Measurements from ENCODE around the gene VASP. TPM values are rescaled to one million over a fixed set of nuclear protein-coding genes. Genes with fewer than 3 reads are reported as not detected.

The VASP gene
- total and polyA plus RNA-seq, 7 donors: 13.5 to 76.3 (median 22.7) TPM

- intact Hi-C loops (cut with DNase I): no loop called here
- H3K4me3 ChIP-seq: no peak overlapping the region
- no peak for TF ChIP-seq CTCF (IDR thresholded peaks at IDR 0.05)
- peaks cover 0 to 37% (median 2%) of the 10 kb centered on the region in 3 donors for H3K27me3 ChIP-seq (ENCODE audit: insufficient read depth in 3 of 3, low read length in 2 of 3)
- H3K36me3 ChIP-seq (ENCODE audit: insufficient read depth in 1 of 2, low read depth in 1 of 2): no peaks in the 10 kb centered on the region
- ATAC-seq (no peak), DNase-seq (no peak)
- WGBS, 3 donors: 65 to 71% (median 69%) methylated on average over 5 of the region's 5 CpGs
- peaks cover 9% of the 10 kb centered on the region for H3K4me1 ChIP-seq
- H3K9me3 ChIP-seq: no peaks in the 10 kb centered on the region
- no peak overlapping the region for H3K27ac ChIP-seq
Measured at GRCh38 chr19:45502111-45502510, 5.2 kb upstream of the VASP start.

GRCh38 chr19:45503909-45504308 lies 3.4 kb upstream of the VASP start:
- WGBS, 3 donors: 86 to 88% (median 87%) methylated on average over 9 of the region's 9 CpGs
- Histone ChIP-seq H3K4me1 (peaks cover 3% of the 10 kb centered on the region), H3K9me3 (no peaks in the 10 kb centered on the region), H3K27me3 (ENCODE audit: insufficient read depth in 3 of 3, low read length in 2 of 3) (peaks cover 0 to 25% (median 0%) of the 10 kb centered on the region in 3 donors), H3K4me3 (no peak overlapping the region), H3K36me3 (ENCODE audit: insufficient read depth in 1 of 2, low read depth in 1 of 2) (no peaks in the 10 kb centered on the region), H3K27ac (no peak overlapping the region)
- intact Hi-C loops (cut with DNase I): no loop called here
- ATAC-seq: no peak
- TF ChIP-seq CTCF (IDR thresholded peaks at IDR 0.05): no peak
- no peak for DNase-seq

GRCh38 chr19:45505151-45505995 lies 1.9 kb upstream of the VASP start:
- H3K36me3 ChIP-seq (ENCODE audit: insufficient read depth in 1 of 2, low read depth in 1 of 2): no peaks in the 10 kb centered on the region
- WGBS, 3 donors: 85 to 86% (median 86%) methylated on average over 8 of the region's 8 CpGs
- peaks cover 0 to 10% (median 0%) of the 10 kb centered on the region in 3 donors for H3K27me3 ChIP-seq (ENCODE audit: insufficient read depth in 3 of 3, low read length in 2 of 3)
- intact Hi-C loops (cut with DNase I): no loop called here
- TF ChIP-seq CTCF (IDR thresholded peaks at IDR 0.05): no peak
- H3K9me3 ChIP-seq: no peaks in the 10 kb centered on the region
- H3K27ac ChIP-seq: peak overlapping the region; percentile 93
- DNase-seq: no peak
- no peaks in the 10 kb centered on the region for H3K4me1 ChIP-seq
- H3K4me3 ChIP-seq: no peak overlapping the region
- no peak for ATAC-seq

- H3K9me3 ChIP-seq: no peaks in the 10 kb centered on the region
- H3K36me3 ChIP-seq (ENCODE audit: insufficient read depth in 1 of 2, low read depth in 1 of 2): no peaks in the 10 kb centered on the region
- TF ChIP-seq CTCF (IDR thresholded peaks at IDR 0.05): no peak
- peak overlapping the region; percentile 100 for H3K4me3 ChIP-seq
- 54 to 63% (median 61%) methylated on average over 5 of the region's 5 CpGs for WGBS, 3 donors
- no peaks in the 10 kb centered on the region for H3K4me1 ChIP-seq
- H3K27me3 ChIP-seq (ENCODE audit: insufficient read depth in 3 of 3, low read length in 2 of 3): peaks cover 0 to 5% (median 0%) of the 10 kb centered on the region in 3 donors
- H3K27ac ChIP-seq: peak overlapping the region; percentile 93
- ATAC-seq: no peak
- DNase-seq: no peak
- intact Hi-C loops (cut with DNase I): no loop called here
Measured at GRCh38 chr19:45505996-45506245, 1.4 kb upstream of the VASP start.

All from psoas muscle (tissue), 8 donors.